ENCODE results near the gene NR3C1.

DNA sequence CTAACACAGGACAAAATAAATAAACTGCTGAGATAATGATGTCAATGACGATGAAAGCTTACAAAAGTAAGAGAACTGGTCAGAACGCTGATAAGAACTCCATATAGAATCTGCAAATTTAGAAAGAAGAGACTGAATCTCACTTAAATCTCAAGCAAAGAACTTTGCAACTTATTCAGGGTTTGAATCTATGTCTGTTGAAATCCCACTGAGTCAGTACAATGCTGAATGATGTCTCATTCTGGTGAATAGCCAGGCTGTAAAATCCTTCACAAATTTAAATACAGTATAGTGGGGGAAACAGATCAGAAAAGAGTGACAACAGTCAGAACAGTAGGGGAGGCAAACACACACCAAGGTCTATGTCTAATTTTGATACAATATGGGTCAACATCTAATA lies 38.9 kb upstream of the NR3C1 start:
- TF ChIP-seq POLR2A (IDR thresholded peaks at IDR 0.05; ENCODE audit: low read depth, low read length) (no peak), PAX5 (IDR thresholded peaks at IDR 0.05; ENCODE audit: insufficient read depth, low read length, severe bottlenecking) (no peak), TAF1 (IDR thresholded peaks at IDR 0.05; ENCODE audit: low read depth, low read length) (no peak), POLR2AphosphoS5 (IDR thresholded peaks at IDR 0.05; ENCODE audit: low read depth, low read length) (no peak)

Data from GM12891 (cell line).